PC-3 (cell line): ENCODE results near the gene WWC2.

Experiments
- EZH2 ChIP-seq: fragments of 300-600 bp; sonication (generic); IDR thresholded peaks from one replicate; pipeline ENCODE4 v1.6.1; 2017; ENCODE audit warnings: antibody characterized with exemption, mild to moderate bottlenecking, low read length; ENCODE audit not compliant: unreplicated experiment
- EZH2phosphoT487 ChIP-seq: fragments of 300-600 bp; sonication (generic); IDR thresholded peaks from 2 replicates; pipeline ENCODE4 v1.6.1; 2018; ENCODE audit warnings: mild to moderate bottlenecking, antibody characterized with exemption, low read length, borderline replicate concordance
- TF ChIP-seq, protein P1 (sequence below): fragments of 300-600 bp; sonication (generic); conservative IDR thresholded peaks from 2 replicates; pipeline ENCODE4 v1.5.1; 2017; ENCODE audit warnings: antibody characterized with exemption, low read depth, mild to moderate bottlenecking, low read length

- no peak for TF ChIP-seq EZH2
- TF ChIP-seq, protein P1, sequence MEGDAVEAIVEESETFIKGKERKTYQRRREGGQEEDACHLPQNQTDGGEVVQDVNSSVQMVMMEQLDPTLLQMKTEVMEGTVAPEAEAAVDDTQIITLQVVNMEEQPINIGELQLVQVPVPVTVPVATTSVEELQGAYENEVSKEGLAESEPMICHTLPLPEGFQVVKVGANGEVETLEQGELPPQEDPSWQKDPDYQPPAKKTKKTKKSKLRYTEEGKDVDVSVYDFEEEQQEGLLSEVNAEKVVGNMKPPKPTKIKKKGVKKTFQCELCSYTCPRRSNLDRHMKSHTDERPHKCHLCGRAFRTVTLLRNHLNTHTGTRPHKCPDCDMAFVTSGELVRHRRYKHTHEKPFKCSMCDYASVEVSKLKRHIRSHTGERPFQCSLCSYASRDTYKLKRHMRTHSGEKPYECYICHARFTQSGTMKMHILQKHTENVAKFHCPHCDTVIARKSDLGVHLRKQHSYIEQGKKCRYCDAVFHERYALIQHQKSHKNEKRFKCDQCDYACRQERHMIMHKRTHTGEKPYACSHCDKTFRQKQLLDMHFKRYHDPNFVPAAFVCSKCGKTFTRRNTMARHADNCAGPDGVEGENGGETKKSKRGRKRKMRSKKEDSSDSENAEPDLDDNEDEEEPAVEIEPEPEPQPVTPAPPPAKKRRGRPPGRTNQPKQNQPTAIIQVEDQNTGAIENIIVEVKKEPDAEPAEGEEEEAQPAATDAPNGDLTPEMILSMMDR = no peak
- no peak for TF ChIP-seq EZH2phosphoT487
These were observed 37.8 kb downstream of the WWC2 start for GRCh38 chr4:183136855-183137254.
